22Rv1 (cell line): ENCODE measurements around the gene TNFSF12.

Source experiments
- H3K27ac ChIP-seq: fragments of 450-650 bp; 2 replicates; pipeline ENCODE4 v1.5.1; 2017
- ZFX ChIP-seq: fragments of 450-650 bp; IDR thresholded peaks from 2 replicates; pipeline ENCODE4 v1.6.1; 2017; ENCODE audit warnings: antibody characterized with exemption, borderline replicate concordance
- TF ChIP-seq, protein P1 (sequence below): fragments of 450-650 bp; IDR thresholded peaks from 2 replicates; pipeline ENCODE4 v1.5.1; 2017; ENCODE audit warnings: mild to moderate bottlenecking

The TNFSF12 gene

GRCh38 chr17:7577327-7578199, 28.7 kb downstream of the TNFSF12 start:
- H3K27ac ChIP-seq: peak overlapping the region; percentile 99
- TF ChIP-seq, protein P1, sequence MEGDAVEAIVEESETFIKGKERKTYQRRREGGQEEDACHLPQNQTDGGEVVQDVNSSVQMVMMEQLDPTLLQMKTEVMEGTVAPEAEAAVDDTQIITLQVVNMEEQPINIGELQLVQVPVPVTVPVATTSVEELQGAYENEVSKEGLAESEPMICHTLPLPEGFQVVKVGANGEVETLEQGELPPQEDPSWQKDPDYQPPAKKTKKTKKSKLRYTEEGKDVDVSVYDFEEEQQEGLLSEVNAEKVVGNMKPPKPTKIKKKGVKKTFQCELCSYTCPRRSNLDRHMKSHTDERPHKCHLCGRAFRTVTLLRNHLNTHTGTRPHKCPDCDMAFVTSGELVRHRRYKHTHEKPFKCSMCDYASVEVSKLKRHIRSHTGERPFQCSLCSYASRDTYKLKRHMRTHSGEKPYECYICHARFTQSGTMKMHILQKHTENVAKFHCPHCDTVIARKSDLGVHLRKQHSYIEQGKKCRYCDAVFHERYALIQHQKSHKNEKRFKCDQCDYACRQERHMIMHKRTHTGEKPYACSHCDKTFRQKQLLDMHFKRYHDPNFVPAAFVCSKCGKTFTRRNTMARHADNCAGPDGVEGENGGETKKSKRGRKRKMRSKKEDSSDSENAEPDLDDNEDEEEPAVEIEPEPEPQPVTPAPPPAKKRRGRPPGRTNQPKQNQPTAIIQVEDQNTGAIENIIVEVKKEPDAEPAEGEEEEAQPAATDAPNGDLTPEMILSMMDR: no peak
- TF ChIP-seq ZFX: no peak

- TF ChIP-seq, protein P1: no peak
- TF ChIP-seq ZFX: no peak
- H3K27ac ChIP-seq: peak within 1 kb of the TSS; percentile 99
Observed at GRCh38 chr17:7579001-7579833, 30.4 kb downstream of the TNFSF12 start, which contains the start of gene CD68. TSS of gene CD68 (plus strand) at chr17:7579638. CDS start at chr17:7579678, 40 bp downstream.

DNA sequence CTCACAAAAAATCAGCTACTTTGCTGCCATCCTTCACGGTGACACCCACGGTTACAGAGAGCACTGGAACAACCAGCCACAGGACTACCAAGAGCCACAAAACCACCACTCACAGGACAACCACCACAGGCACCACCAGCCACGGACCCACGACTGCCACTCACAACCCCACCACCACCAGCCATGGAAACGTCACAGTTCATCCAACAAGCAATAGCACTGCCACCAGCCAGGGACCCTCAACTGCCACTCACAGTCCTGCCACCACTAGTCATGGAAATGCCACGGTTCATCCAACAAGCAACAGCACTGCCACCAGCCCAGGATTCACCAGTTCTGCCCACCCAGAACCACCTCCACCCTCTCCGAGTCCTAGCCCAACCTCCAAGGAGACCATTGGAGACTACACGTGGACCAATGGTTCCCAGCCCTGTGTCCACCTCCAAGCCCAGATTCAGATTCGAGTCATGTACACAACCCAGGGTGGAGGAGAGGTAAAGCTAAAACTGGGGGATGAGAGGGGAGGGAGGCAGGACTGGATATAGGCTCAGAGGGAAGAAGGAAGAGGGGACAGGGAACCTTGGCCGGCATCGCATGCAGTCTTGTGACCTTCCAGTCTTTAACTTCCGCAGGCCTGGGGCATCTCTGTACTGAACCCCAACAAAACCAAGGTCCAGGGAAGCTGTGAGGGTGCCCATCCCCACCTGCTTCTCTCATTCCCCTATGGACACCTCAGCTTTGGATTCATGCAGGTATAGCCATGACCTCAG, 31.2 kb downstream of the TNFSF12 start:
- H3K27ac ChIP-seq: peak overlapping the region; percentile 99
- no peak for TF ChIP-seq ZFX
- TF ChIP-seq, protein P1: no peak

GRCh38 chr17:7580604-7581575, 32.0 kb downstream of the TNFSF12 start:
- TF ChIP-seq, protein P1: no peak
- no peak for TF ChIP-seq ZFX
- H3K27ac ChIP-seq: peak overlapping the region; percentile 99

GRCh38 chr17:7582396-7583252, 33.8 kb downstream of the TNFSF12 start:
- TF ChIP-seq, protein P1: 0 out of 2 replicates have a peak, but pooled peaks have one; percentile 7
- no peak for TF ChIP-seq ZFX
- H3K27ac ChIP-seq: peak overlapping the region; percentile 99
